CD4-positive, alpha-beta memory T cell (primary cell): Measurements from ENCODE around the gene B4GALT1. TPM values are rescaled to one million over a fixed set of nuclear protein-coding genes. Genes with fewer than 3 reads are reported as not detected.

Source experiments
- CTCF ChIA-PET: fragments of 350-600 bp; sonication (Branson Sonifier 250); formaldehyde crosslinking; loops from one replicate; lab custom pipeline; 2021; ENCODE audit warnings: inconsistent platforms; ENCODE audit not compliant: partially characterized antibody; lab: Charles Lee
- POLR2A ChIA-PET: fragments of 350-600 bp; sonication (Branson Sonifier 250); formaldehyde crosslinking; loops from one replicate; lab custom pipeline; 2021; ENCODE audit not compliant: partially characterized antibody; lab: Charles Lee
- DNase-seq, 5 donors: peaks; one replicate each; pipeline versions ENCODE4 v3.0.0 to v3.0.0-alpha.2; 2020 to 2022; ENCODE audit warnings: mixed read lengths in 1 of 5
- H3K27ac ChIP-seq: one replicate; pipeline ENCODE4 v1.7.0; 2013; ENCODE audit warnings: low read depth, low read length
- H3K27me3 ChIP-seq: 2 replicates; pipeline ENCODE4 v1.7.0; 2013; ENCODE audit warnings: mild to moderate bottlenecking, low read length, moderate library complexity; ENCODE audit not compliant: insufficient read depth
- H3K36me3 ChIP-seq: 2 replicates; pipeline ENCODE4 v1.7.0; 2013; ENCODE audit warnings: mild to moderate bottlenecking, low read length, moderate library complexity; ENCODE audit not compliant: insufficient read depth
- H3K4me1 ChIP-seq: 2 replicates; pipeline ENCODE4 v1.7.0; 2013; ENCODE audit warnings: mild to moderate bottlenecking, low read length, moderate library complexity; ENCODE audit not compliant: insufficient read depth
- H3K4me3 ChIP-seq, 2 donors: one replicate each; pipeline ENCODE4 v1.7.0; 2013; ENCODE audit warnings: low read length in 2 of 2, mild to moderate bottlenecking in 1 of 2
- H3K9me3 ChIP-seq, 2 donors: one replicate each; pipeline ENCODE4 v1.7.0; 2013; ENCODE audit warnings: low read length in 2 of 2, control low read depth in 1 of 2; ENCODE audit not compliant: control insufficient read depth in 1 of 2
- H3K27ac Mint-ChIP-seq, 7 donors: one replicate each; pipeline ENCODE4 v1.8.0; 2020 to 2021; ENCODE audit warnings: mixed read lengths in 7 of 7, mild to moderate bottlenecking in 6 of 7, inconsistent platforms in 3 of 7, moderate library complexity in 3 of 7
- H3K27me3 Mint-ChIP-seq, 2 donors: one replicate each; pipeline ENCODE4 v1.8.0; 2020 to 2021; ENCODE audit warnings: mixed read lengths in 2 of 2
- H3K36me3 Mint-ChIP-seq, 2 donors: one replicate each; pipeline ENCODE4 v1.8.0; 2020 to 2021; ENCODE audit warnings: mixed read lengths in 2 of 2, inconsistent platforms in 1 of 2, mild to moderate bottlenecking in 1 of 2
- H3K4me1 Mint-ChIP-seq, 4 donors: one replicate each; pipeline ENCODE4 v1.8.0; 2020 to 2021; ENCODE audit warnings: mixed read lengths in 4 of 4, mild to moderate bottlenecking in 1 of 4
- H3K4me3 Mint-ChIP-seq, 8 donors: one replicate each; pipeline ENCODE4 v1.8.0; 2020 to 2021; ENCODE audit warnings: mixed read lengths in 8 of 8, mild to moderate bottlenecking in 7 of 8, moderate library complexity in 6 of 8, inconsistent platforms in 3 of 8
- H3K9me3 Mint-ChIP-seq, 8 donors: one replicate each; pipeline ENCODE4 v1.8.0; 2020 to 2021; ENCODE audit warnings: mixed read lengths in 8 of 8, mild to moderate bottlenecking in 5 of 8, inconsistent platforms in 3 of 8, moderate library complexity in 1 of 8
- intact Hi-C: fragments of 100-400 bp; cut with micrococcal nuclease; formaldehyde crosslinking; loops from one replicate; pipeline ENCODE4 v1.15.1; 2023
- polyA plus RNA-seq, 2 donors: library from polyadenylated mRNA; unstranded; fragments of 300-500 nt; fragmentation: Illumina TruSeq; gene quantifications; one replicate each; pipeline ENCODE4 v1.2.3, GENCODE V29; 2021
- total RNA-seq, 2 experiments: library from RNA; stranded (reverse); gene quantifications; one replicate each; pipeline ENCODE4 v1.2.3, GENCODE V29; 2021

Gene B4GALT1
- total and polyA plus RNA-seq, 4 experiments from 2014 or later = 16.6 to 56.0 (median 43.1) TPM

DNA sequence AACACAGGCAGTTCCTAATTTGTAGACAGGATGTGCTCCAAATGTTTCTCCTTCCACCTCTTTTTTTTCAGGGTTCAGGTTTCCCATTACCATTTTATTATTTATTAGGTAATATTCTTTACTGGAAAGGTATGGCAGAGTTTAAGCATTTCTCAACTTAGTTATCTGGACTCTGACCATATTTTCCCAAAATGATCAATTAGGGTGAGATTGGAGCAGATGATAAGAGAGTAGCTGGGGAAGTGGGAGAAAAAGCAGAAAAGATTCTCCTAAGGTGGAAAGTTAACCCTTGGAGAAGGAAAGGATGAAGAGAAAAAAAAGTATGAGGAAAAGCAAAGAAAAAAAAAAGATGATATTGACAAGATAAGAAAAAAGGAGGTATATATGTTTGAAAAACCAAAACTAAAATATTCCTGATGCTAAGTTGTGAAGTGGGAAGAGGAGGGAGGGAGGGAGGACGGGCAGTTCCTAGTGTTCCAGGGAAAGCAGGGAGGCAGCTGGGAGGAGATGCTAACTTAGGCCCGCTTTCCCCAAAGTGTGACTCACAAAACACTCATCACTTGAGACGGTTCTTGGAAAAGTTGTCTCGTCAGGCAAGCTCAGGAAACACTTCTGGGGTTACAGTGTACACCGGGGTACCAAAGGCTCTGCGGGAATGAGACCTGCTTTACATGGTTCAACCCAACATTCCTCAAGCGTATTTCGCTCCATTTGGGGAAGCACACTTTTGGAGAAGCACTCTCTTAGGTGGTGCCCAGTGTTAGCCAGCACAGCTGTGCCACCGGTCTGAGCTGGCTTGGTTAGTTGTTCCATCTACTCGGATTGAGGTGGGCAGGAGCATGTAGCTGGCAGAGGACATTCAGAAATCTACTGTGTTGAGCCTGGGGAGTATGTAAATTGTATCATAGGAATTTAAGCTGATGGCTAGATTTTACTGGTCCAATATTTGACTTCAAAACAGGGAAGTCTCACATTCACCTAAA lies 35.1 kb downstream of the B4GALT1 start:
- Mint-ChIP-seq H3K27me3 (no peaks in the 10 kb centered on the region), H3K4me3 (no peak overlapping the region), H3K9me3 (peaks cover 0 to 2% (median 0%) of the 10 kb centered on the region in 8 donors), H3K36me3 (peaks cover 58 to 82% of the 10 kb centered on the region in 2 donors), H3K27ac (peak overlapping the region in 6 of 7 donors; percentile 16 to 94 (median 69)), H3K4me1 (peaks cover 34 to 75% (median 52%) of the 10 kb centered on the region in 4 donors)
- CTCF ChIA-PET = interaction anchor here (0.7 kb wide), 1 partner anchor 94 kb away, joined by 3 read pairs; no protein-coding TSS in a partner anchor
- POLR2A ChIA-PET = interaction anchor here (1.2 to 18.4 kb wide), 3 partner anchors 10 to 32 kb away, joined by 4 to 376 read pairs (median 4); partner anchors contain the start of gene B4GALT1
- H3K27ac ChIP-seq = no peak overlapping the region
- peaks cover 31% of the 10 kb centered on the region for H3K4me1 ChIP-seq
- no peaks in the 10 kb centered on the region for H3K27me3 ChIP-seq
- H3K36me3 ChIP-seq = peaks cover 42% of the 10 kb centered on the region
- H3K9me3 ChIP-seq = no peaks in the 10 kb centered on the region
- no peak for DNase-seq
- intact Hi-C loops = loop anchor here (5.0 kb wide), 1 partner anchor 35 kb away; the partner anchor contains the start of gene B4GALT1
- H3K4me3 ChIP-seq = no peak overlapping the region

- Mint-ChIP-seq H3K9me3 (peaks cover 0 to 2% (median 0%) of the 10 kb centered on the region in 8 donors), H3K27me3 (no peaks in the 10 kb centered on the region)
Observed at GRCh38 chr9:33130961-33131789, 36.0 kb downstream of the B4GALT1 start.

GRCh38 chr9:33129886-33130881 lies 37.0 kb downstream of the B4GALT1 start:
- Mint-ChIP-seq H3K9me3 (peaks cover 0 to 2% (median 0%) of the 10 kb centered on the region in 8 donors), H3K4me1 (peaks cover 25 to 69% (median 40%) of the 10 kb centered on the region in 4 donors), H3K27ac (peak overlapping the region in 6 of 7 donors; percentile 69 to 94 (median 88)), H3K4me3 (peak overlapping the region in 4 of 8 donors; percentile 25 to 82 (median 53)), H3K27me3 (no peaks in the 10 kb centered on the region), H3K36me3 (peaks cover 54 to 83% of the 10 kb centered on the region in 2 donors)
- H3K27ac ChIP-seq = no peak overlapping the region
- no peaks in the 10 kb centered on the region for H3K27me3 ChIP-seq
- ChIA-PET CTCF (no interaction called here), POLR2A (interaction anchor here (1.0 to 1.9 kb wide), 3 partner anchors 9 to 37 kb away, joined by 3 to 7 read pairs (median 4); partner anchors contain the start of gene B4GALT1)
- H3K9me3 ChIP-seq = no peaks in the 10 kb centered on the region
- peaks cover 47% of the 10 kb centered on the region for H3K36me3 ChIP-seq
- intact Hi-C loops = loop anchor here (5.0 kb wide), 1 partner anchor 37 kb away; the partner anchor contains the start of gene B4GALT1
- DNase-seq = no peak
- H3K4me1 ChIP-seq = peaks cover 12% of the 10 kb centered on the region
- H3K4me3 ChIP-seq = no peak overlapping the region

More at GRCh38 chr9:33130961-33131789, 36.0 kb downstream of the B4GALT1 start:
- ChIA-PET CTCF (no interaction called here), POLR2A (interaction anchor here (1.9 to 18.4 kb wide), 2 partner anchors 12 to 33 kb away, joined by 4 to 376 read pairs; partner anchors contain the start of gene B4GALT1)
- DNase-seq = no peak
- peaks cover 58 to 83% of the 10 kb centered on the region in 2 donors for H3K36me3 Mint-ChIP-seq
- peak overlapping the region; percentile 8 to 94 (median 74) for H3K27ac Mint-ChIP-seq
- Histone ChIP-seq H3K4me1 (peaks cover 22% of the 10 kb centered on the region), H3K36me3 (peaks cover 42% of the 10 kb centered on the region), H3K9me3 (no peaks in the 10 kb centered on the region), H3K4me3 (no peak overlapping the region), H3K27me3 (no peaks in the 10 kb centered on the region), H3K27ac (no peak overlapping the region)
- intact Hi-C loops = loop anchor here (5.0 kb wide), 1 partner anchor 36 kb away; the partner anchor contains the start of gene B4GALT1
- H3K4me1 Mint-ChIP-seq = peaks cover 29 to 71% (median 46%) of the 10 kb centered on the region in 4 donors
- H3K4me3 Mint-ChIP-seq = peak overlapping the region in 1 of 8 donors; percentile 82

DNA sequence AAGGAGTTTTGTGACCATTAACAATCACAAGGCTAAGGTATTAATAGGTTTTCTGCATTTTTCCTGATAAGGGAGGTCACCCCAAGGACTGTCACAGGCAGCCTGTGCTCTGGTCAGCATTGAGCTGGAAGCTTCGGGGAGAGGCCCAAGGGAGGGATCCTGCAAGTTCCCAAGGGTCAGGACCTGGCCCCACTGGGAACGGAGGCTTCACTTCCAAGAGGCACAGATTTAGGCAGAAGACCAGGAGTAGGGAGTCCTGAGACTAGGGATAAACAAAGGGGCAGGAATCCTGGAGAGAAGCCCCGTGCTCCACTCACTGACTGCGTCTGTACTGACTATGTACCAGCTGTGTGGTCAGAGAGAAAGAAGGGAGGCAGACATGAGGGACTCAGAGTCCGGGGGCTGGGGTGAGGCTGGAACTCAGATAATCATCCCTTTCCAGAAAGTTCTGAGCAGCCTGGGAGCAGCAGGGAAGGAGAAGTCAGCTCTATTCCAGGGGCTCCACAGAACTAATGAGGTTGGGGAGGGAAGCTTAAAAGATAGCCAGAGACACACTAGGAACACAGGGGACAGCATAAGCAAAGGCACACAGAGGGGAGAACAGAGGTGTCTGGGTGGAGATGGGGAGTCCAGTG lies 37.8 kb downstream of the B4GALT1 start:
- H3K36me3 Mint-ChIP-seq = peaks cover 60 to 85% of the 10 kb centered on the region in 2 donors
- CTCF ChIA-PET = interaction anchor here (1.1 kb wide), 1 partner anchor 42 kb away, joined by 4 read pairs; no protein-coding TSS in a partner anchor
- H3K9me3 ChIP-seq = no peaks in the 10 kb centered on the region
- DNase-seq = no peak
- H3K4me1 Mint-ChIP-seq = peaks cover 21 to 71% (median 36%) of the 10 kb centered on the region in 4 donors
- peaks cover 12% of the 10 kb centered on the region for H3K4me1 ChIP-seq
- H3K27ac Mint-ChIP-seq = peak overlapping the region in 6 of 7 donors; percentile 44 to 94 (median 78)
- no peaks in the 10 kb centered on the region for H3K27me3 ChIP-seq
- no peak overlapping the region for H3K4me3 Mint-ChIP-seq
- no peak overlapping the region for H3K27ac ChIP-seq
- intact Hi-C loops = no loop called here
- POLR2A ChIA-PET = interaction anchor here (0.5 to 1.5 kb wide), 5 partner anchors 10 to 42 kb away, joined by 3 to 7 read pairs (median 3); partner anchors contain the start of gene B4GALT1
- H3K4me3 ChIP-seq = no peak overlapping the region
- no peaks in the 10 kb centered on the region for H3K27me3 Mint-ChIP-seq
- peaks cover 0 to 2% (median 0%) of the 10 kb centered on the region in 8 donors for H3K9me3 Mint-ChIP-seq
- peaks cover 47% of the 10 kb centered on the region for H3K36me3 ChIP-seq

DNA sequence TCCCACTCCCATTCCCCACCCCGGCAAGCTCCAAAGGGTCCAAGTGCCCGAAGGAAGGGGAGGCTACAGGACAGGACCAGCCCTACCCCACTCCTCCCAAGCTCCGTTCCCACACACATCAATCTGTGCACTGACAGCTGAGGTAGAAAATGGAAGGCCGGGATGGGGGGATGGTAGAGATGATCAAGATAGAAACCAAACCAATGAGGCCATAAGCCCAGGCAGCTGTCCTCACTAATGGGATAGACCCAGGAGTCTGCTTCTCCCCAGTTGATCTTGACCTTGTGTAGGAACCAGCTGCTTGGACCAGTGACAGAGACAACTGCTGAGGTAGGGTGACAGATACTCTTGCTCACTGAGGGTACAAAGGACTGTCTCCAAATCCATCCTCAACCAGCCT lies 38.6 kb downstream of the B4GALT1 start:
- ChIA-PET POLR2A (interaction anchor here (1.2 to 1.5 kb wide), 2 partner anchors 33 to 42 kb away, joined by 3 to 4 read pairs; no protein-coding TSS in a partner anchor), CTCF (interaction anchor here (1.1 kb wide), 1 partner anchor 43 kb away, joined by 4 read pairs; no protein-coding TSS in a partner anchor)
- peaks cover 0 to 2% (median 0%) of the 10 kb centered on the region in 8 donors for H3K9me3 Mint-ChIP-seq
- no peak for DNase-seq
- peak overlapping the region in 5 of 7 donors; percentile 6 to 94 (median 72) for H3K27ac Mint-ChIP-seq
- H3K36me3 Mint-ChIP-seq = peaks cover 55 to 85% of the 10 kb centered on the region in 2 donors
- Histone ChIP-seq H3K27me3 (no peaks in the 10 kb centered on the region), H3K36me3 (peaks cover 40% of the 10 kb centered on the region), H3K9me3 (no peaks in the 10 kb centered on the region), H3K4me1 (peaks cover 12% of the 10 kb centered on the region), H3K27ac (no peak overlapping the region), H3K4me3 (no peak overlapping the region)
- H3K4me3 Mint-ChIP-seq = no peak overlapping the region
- no peaks in the 10 kb centered on the region for H3K27me3 Mint-ChIP-seq
- peaks cover 21 to 71% (median 38%) of the 10 kb centered on the region in 4 donors for H3K4me1 Mint-ChIP-seq
- intact Hi-C loops = no loop called here
